Measurements from ENCODE around the gene NUB1.

NUB1 gene

DNA sequence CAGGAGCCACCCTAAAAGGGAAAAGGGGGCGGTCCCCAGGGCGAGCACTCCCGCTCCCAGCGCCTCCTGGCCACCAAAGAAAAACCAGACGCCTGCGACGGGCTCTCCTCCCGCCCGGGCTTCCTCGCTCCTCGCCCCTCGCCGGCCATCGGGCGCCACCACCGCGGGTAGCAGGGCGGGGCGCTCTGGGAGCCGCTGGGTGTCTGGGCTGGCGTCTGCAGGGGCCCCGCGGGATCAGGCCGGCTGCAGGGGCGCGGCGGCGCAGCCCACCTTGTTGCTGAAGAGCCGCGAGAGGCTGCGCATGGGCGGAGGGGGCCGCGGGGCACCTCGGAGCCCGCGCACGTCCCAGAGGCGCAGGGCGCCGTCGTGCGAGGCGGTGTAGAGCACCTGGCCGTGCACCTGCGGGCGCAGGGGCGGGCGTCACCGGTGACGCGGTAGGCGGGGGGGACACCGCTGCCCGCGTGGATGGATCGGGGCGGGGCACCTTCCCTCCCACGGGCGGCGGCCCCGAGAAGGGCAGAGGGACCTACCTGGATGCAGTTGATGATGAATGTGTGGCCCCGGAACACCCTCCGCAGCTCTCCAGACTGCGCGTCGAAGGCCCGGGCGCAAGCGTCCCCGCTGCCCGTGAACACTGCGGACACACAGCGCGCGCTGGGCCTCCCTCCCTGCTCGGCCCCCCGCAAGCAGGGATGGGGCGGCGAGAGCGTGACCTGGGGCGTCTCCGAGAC lies 39.9 kb downstream of the NUB1 start:
- TF ChIP-seq, protein P1, sequence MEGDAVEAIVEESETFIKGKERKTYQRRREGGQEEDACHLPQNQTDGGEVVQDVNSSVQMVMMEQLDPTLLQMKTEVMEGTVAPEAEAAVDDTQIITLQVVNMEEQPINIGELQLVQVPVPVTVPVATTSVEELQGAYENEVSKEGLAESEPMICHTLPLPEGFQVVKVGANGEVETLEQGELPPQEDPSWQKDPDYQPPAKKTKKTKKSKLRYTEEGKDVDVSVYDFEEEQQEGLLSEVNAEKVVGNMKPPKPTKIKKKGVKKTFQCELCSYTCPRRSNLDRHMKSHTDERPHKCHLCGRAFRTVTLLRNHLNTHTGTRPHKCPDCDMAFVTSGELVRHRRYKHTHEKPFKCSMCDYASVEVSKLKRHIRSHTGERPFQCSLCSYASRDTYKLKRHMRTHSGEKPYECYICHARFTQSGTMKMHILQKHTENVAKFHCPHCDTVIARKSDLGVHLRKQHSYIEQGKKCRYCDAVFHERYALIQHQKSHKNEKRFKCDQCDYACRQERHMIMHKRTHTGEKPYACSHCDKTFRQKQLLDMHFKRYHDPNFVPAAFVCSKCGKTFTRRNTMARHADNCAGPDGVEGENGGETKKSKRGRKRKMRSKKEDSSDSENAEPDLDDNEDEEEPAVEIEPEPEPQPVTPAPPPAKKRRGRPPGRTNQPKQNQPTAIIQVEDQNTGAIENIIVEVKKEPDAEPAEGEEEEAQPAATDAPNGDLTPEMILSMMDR (IDR thresholded peaks at IDR 0.05; ENCODE audit: insufficient read depth, low read length, missing control alignments): no peak
- CTCF ChIA-PET: no interaction called here
- H3K4me3 ChIP-seq (ENCODE audit: low read depth, low read length): no peak overlapping the region
- POLR2A ChIA-PET: no interaction called here
- no peak for DNase-seq (ENCODE audit: low read depth, low spot score)

DNA sequence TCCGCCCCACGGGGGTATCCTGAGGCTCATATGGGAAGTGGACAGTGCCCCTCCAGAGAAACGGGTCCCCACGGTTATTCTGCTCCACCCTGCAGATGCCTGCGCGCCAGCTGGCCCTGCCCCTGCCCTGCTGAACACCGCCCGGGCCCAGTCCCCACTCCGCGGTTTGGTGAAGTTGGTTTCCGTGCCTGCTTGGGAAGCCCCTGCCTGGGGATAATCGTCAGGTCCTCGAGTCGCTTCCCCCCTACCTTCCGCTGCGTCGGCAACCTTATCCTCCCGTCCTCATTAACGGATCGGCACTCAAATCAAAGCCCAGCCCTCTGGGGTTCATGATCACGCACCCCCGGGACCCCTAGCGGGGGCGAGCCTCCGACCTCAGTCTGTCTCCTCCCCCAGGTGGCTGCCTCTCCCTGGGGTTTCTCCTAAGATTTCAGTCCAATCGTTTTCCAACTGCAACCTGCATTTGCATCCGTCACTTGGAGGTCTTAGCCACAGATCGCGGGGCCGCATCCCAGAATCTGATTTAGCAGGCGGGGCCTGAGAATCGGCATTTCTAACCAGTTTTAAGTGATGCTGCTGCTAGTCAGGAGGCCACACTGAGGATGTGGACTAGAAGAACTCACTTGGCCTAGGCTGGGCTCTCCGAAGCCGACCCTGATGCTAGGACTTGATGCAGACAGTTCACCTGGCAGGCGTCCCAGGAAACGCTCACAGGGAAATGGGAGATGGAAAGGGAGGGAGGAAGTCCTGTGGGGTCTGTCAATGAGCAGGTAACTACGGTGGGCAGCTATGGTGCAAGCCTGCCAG lies 40.7 kb downstream of the NUB1 start:
- H3K4me3 ChIP-seq (ENCODE audit: low read depth, low read length): no peak overlapping the region
- TF ChIP-seq, protein P1 (IDR thresholded peaks at IDR 0.05; ENCODE audit: insufficient read depth, low read length, missing control alignments): no peak
- POLR2A ChIA-PET: interaction anchor here (0.6 kb wide), 1 partner anchor 16 kb away, joined by 4 read pairs; no protein-coding TSS in a partner anchor
- no peak for DNase-seq (ENCODE audit: low read depth, low spot score)
- CTCF ChIA-PET: interaction anchor here (1.4 kb wide), 1 partner anchor 66 kb away, joined by 6 read pairs; no protein-coding TSS in a partner anchor

DNA sequence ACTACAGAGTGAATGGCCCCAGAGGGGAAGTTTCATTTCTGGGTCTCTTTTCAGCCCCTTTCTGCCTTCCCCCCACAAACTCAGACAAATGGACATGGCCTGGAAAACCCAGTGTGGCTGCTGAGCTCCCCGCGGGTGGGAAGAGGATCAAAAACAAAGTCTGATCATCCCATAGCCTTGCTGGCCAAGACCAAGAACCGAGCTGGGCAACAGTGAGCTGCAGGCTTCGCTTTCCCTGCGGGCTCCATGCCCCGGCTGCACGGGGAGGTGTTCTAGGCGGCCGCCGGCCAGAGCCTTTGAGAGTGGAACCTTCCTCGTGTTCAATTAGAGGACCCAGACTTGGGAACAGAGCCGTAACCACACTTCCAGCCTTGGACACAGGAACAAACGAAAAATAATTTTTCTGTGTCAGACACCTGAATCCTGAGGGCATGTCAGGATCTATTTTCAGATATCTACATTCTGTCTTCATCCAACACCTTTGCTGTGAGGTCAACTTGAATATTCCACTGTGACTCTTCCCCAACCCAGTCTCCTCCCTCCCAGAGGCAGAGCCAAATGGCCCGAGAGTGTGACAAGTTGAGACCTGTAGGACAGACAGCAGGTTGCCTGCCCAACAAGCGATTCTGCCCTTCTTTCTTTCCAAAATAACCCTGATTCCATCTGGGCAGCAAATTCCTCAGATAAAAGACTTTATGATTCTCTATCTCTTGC lies 42.2 kb downstream of the NUB1 start:
- DNase-seq (ENCODE audit: low read depth, low spot score): no peak
- ChIA-PET POLR2A (no interaction called here), CTCF (interaction anchor here (0.6 to 1.4 kb wide), 3 partner anchors 15 to 65 kb away, joined by 3 to 6 read pairs (median 4); no protein-coding TSS in a partner anchor)
- H3K4me3 ChIP-seq (ENCODE audit: low read depth, low read length): no peak overlapping the region
- TF ChIP-seq, protein P1 (IDR thresholded peaks at IDR 0.05; ENCODE audit: insufficient read depth, low read length, missing control alignments): no peak

GRCh38 chr7:151384352-151384697 lies 42.7 kb downstream of the NUB1 start:
- ChIA-PET CTCF (interaction anchor here (1.0 to 1.4 kb wide), 2 partner anchors 16 to 372 kb away, joined by 3 to 4 read pairs; no protein-coding TSS in a partner anchor), POLR2A (no interaction called here)
- TF ChIP-seq, protein P1 (IDR thresholded peaks at IDR 0.05; ENCODE audit: insufficient read depth, low read length, missing control alignments): no peak
- DNase-seq (ENCODE audit: low read depth, low spot score): no peak
- no peak overlapping the region for H3K4me3 ChIP-seq (ENCODE audit: low read depth, low read length)

DNA sequence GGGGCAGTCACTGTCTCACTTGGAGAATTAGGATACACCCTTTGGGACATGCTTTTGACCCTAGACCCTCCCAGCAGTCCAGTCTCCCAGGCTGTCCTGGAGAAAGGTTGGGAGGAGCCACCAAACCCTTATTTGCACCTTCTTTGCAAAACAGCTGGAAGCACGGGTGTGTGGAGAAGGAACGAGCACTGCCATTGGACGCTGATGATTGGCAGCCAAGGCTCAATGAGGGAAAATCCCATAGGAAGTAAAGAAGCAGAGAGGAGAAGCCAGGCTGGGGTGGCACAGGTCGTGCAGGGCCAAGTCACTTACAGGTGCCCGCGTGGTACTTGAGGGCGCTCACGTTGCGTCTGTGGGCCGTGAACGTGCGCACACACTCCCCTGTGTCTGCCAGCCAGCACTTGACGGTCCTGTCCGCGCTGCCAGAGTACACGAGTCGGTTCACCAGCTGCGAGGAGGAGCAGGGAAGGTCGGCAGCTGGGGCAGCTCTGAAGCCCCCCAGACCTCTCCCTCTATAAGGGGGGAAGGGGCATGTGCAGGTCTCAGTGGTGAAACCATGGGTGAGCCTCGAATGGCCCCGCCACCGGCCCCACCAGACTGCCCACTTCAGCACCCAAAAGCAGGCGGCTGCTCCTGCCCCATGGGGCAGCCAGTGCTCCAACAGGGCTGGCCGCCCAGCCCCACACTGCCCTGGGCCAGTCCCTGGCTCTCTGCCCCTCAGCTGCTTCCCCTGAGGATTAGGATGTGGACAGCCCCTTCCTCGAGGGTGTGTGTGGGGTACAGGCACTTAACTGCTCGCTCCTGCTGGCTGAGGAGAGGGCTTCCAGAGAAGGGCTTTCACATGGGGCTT lies 43.4 kb downstream of the NUB1 start:
- CTCF ChIA-PET: interaction anchor here (1.0 to 1.4 kb wide), 2 partner anchors 16 to 371 kb away, joined by 3 to 4 read pairs; no protein-coding TSS in a partner anchor
- TF ChIP-seq, protein P1 (IDR thresholded peaks at IDR 0.05; ENCODE audit: insufficient read depth, low read length, missing control alignments): no peak
- POLR2A ChIA-PET: no interaction called here
- no peak overlapping the region for H3K4me3 ChIP-seq (ENCODE audit: low read depth, low read length)
- no peak for DNase-seq (ENCODE audit: low read depth, low spot score)
